HG02642 (cell line): Measurements from ENCODE around the gene IL1RAPL1.

Experiments used
- ATAC-seq: cut with Tn5 transposase; IDR thresholded peaks from one replicate; pipeline ENCODE4 v1.9.1; 2021; ENCODE audit warnings: mild to moderate bottlenecking; ENCODE audit not compliant: unreplicated experiment, poor library complexity

Gene IL1RAPL1

DNA sequence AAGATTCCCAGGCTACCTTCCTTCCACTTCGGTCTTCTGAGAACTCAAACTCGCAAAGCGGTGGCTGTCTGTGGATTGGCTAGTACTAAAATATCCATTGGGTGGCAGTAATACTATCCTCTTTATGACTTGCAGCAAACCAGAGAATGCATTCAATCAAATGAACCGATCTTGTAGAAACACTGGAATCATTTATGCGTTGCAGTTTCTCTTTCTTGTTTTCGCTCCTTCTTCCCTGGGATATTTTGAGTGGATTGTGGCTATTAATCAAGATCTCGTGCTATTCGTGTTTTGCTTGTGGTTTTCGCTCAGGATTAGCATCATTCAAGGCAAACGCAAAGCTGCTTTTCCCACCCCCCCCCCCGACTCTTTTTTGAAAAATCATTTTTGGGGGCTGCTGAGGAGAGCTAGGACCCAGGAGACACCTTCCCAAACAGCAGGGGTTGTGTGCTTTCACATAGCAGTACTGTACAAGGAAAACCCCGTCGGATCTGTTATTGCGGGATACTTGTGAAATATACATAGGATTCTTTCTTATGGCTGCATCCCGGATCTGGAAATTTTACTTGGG lies at the start of gene IL1RAPL1:
TSS of gene IL1RAPL1 (plus strand) at position 466 of the 571 bp plus-strand sequence.
- ATAC-seq: no peak

- no peak for ATAC-seq
Measured at GRCh38 chrX:28542791-28543190, 44.5 kb upstream of the IL1RAPL1 start.

- no peak for ATAC-seq
Measured at GRCh38 chrX:28549838-28550237, 37.4 kb upstream of the IL1RAPL1 start.

DNA sequence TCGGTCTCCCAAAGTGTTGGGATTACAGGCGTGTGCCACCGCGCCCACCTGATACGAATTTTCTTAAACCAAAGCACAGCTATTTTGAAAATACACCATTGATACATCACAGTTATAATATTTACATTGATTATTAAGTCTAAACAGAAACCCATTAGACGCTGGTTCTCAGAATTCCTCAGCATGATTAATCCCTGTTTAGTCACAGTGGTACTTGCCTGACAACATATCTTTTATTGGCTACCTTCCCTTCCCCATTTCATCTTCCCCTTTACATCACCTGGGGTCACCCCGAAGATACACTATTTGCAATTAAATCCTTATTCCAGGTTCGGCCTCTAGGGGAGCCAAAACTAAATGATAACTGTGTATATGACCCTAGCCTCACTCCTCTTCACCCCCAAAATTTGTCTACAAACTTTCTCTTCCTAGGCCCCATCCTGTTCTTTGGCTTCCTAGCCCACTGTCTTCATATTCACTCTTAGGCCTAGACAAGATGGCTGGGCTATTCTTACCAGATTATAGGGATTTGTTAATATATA lies 36.8 kb upstream of the IL1RAPL1 start:
- ATAC-seq: no peak

- no peak for ATAC-seq
Measured at GRCh38 chrX:28552322-28552721, 34.9 kb upstream of the IL1RAPL1 start.

GRCh38 chrX:28552882-28553829 lies 34.1 kb upstream of the IL1RAPL1 start:
- no peak for ATAC-seq

DNA sequence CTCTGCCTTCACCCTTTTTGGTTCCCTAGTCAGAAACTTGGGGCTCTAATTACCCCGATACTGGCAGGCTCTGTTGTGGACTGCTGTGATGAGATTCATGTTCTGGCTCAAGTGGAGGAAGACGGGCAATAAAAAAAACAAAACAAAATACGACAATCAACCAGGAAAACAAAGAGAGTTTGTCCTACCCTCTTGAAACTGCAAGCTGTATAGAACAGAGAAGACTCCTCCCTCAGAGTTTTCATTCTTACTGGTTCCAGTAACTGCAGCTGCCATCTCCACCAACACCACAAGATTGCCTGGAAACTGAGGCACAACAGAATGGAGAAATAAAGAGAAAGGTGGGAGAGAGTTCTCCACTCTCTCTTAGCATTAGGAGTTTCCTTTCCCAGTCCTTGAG lies 11.1 kb upstream of the IL1RAPL1 start:
- no peak for ATAC-seq

GRCh38 chrX:28581522-28581921 lies 5.7 kb upstream of the IL1RAPL1 start:
- ATAC-seq: no peak

DNA sequence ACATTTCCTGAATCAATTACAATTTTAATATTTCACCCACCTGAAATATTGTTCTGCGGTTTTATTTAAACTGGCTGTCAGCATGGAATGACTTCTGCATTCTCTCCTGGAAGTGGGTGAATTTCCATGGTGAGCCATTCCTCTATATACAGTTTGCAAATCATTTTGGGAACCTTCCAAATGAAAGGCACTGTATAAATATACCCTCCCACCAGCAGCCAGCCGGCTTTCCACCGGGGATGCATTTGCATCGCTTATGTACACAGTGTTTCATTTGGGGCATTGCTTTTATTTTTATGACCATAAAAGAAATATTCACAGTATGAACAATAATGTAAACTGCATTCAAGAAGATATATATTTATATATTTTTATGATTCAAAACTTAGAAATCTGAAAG lies 4.7 kb upstream of the IL1RAPL1 start:
- ATAC-seq: no peak

DNA sequence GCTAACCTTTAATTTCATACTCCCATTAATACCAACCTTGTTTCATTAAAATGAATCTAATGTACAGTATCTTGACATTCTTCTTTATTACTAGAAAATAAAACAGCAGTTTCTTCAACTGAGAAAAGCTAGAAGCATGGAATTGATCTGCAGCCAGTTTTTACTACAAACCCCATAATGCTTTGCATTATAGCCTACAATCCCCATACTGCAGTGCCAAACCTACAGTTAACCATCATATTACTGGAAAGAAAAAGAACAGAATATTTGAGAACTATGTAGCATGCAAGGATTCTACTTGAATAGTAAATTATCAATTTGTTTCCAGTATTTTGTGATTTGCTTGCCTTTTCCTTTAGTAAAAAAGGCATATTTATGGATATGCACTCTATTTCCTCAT lies 3.2 kb upstream of the IL1RAPL1 start:
- no peak for ATAC-seq

GRCh38 chrX:28585767-28586166 lies 1.5 kb upstream of the IL1RAPL1 start:
- ATAC-seq: no peak

GRCh38 chrX:28586286-28586685 lies 960 bp upstream of the IL1RAPL1 start:
- no peak for ATAC-seq

GRCh38 chrX:28589046-28589445 lies 1.8 kb downstream of the IL1RAPL1 start:
- no peak for ATAC-seq

DNA sequence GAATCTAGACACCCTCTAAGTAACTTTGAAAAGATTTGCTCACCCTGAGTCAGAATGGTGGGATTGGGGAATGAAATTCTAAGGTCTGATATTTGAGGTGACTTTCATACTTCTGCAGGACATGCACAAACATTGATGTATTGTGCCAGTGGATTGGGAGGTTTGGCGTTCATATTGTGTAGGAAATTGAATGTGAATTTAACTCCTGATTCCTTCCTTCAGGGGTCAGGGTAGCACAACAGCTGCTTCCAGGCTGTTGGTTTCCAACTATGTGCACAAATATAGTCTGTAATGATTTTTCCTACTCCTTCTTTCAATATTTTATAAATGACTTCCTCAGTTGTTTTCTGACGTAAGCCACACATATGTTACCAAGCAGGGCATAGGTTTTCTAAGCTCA lies 3.1 kb downstream of the IL1RAPL1 start:
- ATAC-seq: no peak

- no peak for ATAC-seq
Measured at GRCh38 chrX:28591542-28591941, 4.3 kb downstream of the IL1RAPL1 start.

GRCh38 chrX:28595346-28595745 lies 8.1 kb downstream of the IL1RAPL1 start:
- no peak for ATAC-seq

DNA sequence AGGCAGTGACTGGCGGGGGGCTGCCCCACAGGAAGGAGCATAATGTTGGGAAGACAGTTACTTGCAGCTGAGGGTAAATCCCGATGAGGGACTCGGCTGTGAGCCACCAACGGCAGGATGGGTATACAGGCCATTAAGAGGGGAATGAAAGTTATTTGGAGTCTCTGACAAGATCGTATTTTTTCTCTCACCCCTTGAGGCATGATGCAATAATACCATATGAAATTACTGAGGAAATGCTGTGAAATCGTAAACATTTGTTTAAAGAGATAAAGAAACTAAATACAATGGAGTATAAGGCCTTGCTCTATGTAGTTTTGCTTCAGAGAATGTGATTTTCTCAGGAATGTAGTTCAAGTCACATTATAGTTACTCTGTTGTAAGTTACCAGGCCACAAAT lies 12.7 kb downstream of the IL1RAPL1 start:
- ATAC-seq: no peak

- no peak for ATAC-seq
Measured at GRCh38 chrX:28609003-28609402, 21.8 kb downstream of the IL1RAPL1 start.

DNA sequence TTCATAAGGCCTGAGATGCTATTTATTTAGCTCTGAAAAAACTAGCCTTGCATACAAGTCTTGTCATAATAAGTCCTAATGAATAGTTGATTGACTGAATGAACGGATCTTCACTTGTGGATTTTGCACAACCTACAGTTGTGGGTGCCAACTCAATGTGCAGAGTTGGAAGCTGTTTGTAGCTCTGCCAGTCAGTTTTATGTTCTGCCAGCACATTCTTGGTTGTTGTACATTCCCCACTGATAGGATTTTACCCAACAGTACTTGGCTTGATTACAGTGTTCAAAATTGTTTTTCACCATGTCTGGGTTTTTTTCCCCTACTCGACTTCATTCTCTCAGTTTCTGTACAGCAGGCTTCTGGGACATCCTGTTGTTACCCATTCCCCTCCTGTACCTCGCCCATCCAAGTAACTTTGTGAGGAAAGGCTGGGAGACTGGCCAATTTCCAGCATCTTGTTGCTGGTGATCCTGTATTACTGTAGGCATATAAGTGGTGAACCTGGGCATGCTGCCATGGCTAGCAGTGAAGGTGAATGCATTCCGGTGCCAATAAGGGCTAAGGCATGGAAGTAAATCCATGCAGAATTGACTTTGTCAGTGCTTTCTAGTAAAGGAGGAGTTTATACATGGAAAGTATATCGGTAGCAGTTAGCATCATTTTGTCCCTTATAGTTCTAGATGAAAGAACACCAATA lies 22.8 kb downstream of the IL1RAPL1 start:
- no peak for ATAC-seq

DNA sequence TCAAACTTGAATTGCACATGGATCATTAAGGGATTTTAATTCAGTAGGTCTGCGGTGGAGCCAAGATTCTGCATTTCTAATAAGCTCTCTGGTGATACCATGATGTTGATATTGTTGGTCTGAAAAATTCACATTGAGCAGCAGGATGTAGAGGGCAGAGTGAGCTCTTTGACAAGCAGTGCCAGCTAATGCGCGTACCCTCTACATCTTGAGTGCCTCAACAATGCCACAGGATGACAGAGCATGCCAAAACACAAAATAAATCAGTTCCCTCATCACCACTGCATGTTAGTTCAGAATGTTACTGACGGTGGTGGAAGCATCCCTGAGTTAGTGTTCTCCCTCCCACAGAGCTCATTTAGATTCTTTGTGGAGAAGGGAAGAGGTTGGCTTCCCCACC lies 23.5 kb downstream of the IL1RAPL1 start:
- ATAC-seq: no peak

- ATAC-seq: no peak
Measured at GRCh38 chrX:28613558-28613957, 26.3 kb downstream of the IL1RAPL1 start.
